ENCODE measurements around the gene HOXA3. TPM values are rescaled to one million over a fixed set of nuclear protein-coding genes. Genes with fewer than 3 reads are reported as not detected.

The HOXA3 gene
- total and polyA plus RNA-seq, 7 donors: 0.65 to 5.6 (median 3.3) TPM

DNA sequence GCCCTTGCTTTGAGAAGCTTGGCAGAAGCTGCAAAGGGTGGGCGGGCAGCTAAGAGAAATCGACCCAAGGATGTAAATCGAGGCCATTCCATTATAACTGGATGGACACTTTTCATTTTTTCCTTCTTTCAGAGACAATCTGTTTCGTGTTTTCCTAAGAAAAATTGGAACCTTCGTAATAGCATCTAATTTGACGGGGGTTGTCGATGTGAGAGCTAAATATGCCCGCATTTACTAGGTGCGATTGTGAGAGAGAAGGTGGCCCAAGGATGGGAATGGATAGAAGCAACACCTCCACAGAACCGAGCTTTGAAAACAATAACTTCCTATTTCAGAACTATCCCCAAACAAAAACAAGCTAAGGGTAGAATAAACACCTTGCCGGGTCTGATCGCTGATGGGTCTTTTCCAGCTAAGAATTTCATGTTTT lies 21.0 kb downstream of the HOXA3 start:
- Histone ChIP-seq H3K27ac (peak overlapping the region; percentile 94), H3K9me3 (no peaks in the 10 kb centered on the region), H3K4me3 (peak overlapping the region; percentile 92), H3K4me1 (peaks cover 70% of the 10 kb centered on the region), H3K27me3 (ENCODE audit: insufficient read depth in 3 of 3, low read length in 2 of 3) (no peaks in the 10 kb centered on the region), H3K36me3 (ENCODE audit: insufficient read depth in 1 of 2, low read depth in 1 of 2) (no peaks in the 10 kb centered on the region)
- WGBS, 3 donors: 47 to 51% (median 50%) methylated on average over 12 of the region's 12 CpGs
- TF ChIP-seq, protein P1, sequence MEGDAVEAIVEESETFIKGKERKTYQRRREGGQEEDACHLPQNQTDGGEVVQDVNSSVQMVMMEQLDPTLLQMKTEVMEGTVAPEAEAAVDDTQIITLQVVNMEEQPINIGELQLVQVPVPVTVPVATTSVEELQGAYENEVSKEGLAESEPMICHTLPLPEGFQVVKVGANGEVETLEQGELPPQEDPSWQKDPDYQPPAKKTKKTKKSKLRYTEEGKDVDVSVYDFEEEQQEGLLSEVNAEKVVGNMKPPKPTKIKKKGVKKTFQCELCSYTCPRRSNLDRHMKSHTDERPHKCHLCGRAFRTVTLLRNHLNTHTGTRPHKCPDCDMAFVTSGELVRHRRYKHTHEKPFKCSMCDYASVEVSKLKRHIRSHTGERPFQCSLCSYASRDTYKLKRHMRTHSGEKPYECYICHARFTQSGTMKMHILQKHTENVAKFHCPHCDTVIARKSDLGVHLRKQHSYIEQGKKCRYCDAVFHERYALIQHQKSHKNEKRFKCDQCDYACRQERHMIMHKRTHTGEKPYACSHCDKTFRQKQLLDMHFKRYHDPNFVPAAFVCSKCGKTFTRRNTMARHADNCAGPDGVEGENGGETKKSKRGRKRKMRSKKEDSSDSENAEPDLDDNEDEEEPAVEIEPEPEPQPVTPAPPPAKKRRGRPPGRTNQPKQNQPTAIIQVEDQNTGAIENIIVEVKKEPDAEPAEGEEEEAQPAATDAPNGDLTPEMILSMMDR (IDR thresholded peaks at IDR 0.05): no peak
- ATAC-seq (no peak), DNase-seq (no peak)
- intact Hi-C loops (cut with DNase I): loop anchor here in 1 of 2 donors (1.0 kb wide), 1 partner anchor 267 kb away; the partner anchor contains the start of gene SKAP2

DNA sequence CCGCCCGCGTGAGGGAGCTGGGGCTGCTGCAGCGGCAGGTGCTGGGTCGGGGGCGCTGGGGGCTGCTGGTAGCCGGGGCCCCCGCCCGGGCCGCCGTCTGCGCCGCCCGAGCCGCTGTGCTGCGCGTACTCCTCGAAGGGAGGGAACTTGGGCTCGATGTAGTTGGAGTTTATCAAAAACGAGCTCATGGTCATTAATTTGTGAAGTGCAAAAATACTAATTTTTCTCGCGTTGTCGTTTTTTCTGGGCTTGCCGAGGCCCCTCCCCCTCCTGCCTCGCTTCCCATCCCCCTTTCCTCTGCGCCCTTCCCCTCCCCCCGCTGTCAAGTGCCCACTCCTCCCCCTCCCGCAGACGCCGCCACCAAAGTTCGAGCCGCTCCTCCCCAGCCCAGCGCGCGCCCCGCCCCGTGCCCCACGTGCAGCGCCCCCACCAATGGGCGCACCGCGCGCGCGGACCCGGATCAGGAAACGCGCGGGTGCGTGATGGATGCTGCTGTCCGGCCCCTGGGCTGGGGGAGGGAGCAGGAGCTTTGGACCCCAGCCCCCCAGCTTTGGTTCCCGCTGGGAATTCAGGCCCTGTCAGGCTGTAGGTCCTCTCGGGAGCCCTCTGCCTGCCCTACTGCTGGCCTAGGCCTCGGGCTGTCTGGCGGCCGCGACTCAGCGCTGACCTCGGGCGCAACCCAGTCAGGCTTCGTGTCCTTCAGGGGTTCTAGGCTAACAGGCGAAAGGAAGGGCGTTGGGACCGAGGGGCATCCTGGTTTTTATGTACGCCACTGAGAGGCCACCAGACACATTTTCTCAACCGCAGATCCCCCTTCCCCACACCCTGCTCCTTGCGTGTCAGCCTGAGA lies 21.6 kb downstream of the HOXA3 start, which contains the start of gene HOXA4:
Gene HOXA4 (minus strand): TSS at position 218 of the 850 bp plus-strand sequence. CDS start 24 bp downstream, at position 194.
- Histone ChIP-seq H3K36me3 (ENCODE audit: insufficient read depth in 1 of 2, low read depth in 1 of 2) (no peaks in the 10 kb centered on the region), H3K27ac (peak within 1 kb of the TSS; percentile 94), H3K4me3 (peak within 1 kb of the TSS; percentile 92), H3K9me3 (no peaks in the 10 kb centered on the region), H3K4me1 (peaks cover 71% of the 10 kb centered on the region), H3K27me3 (ENCODE audit: insufficient read depth in 3 of 3, low read length in 2 of 3) (no peaks in the 10 kb centered on the region)
- WGBS, 3 donors: 1 to 6% (median 3%) methylated on average over 42 to 67 of the region's 67 CpGs
- TF ChIP-seq, protein P1 (IDR thresholded peaks at IDR 0.05): no peak
- DNase-seq (peak; percentile 96 to 97), ATAC-seq (peak; percentile 93 to 97 (median 94))
- intact Hi-C loops (cut with DNase I): loop anchor here in 1 of 2 donors (1.0 kb wide), 1 partner anchor 266 kb away; the partner anchor contains the start of gene SKAP2

DNA sequence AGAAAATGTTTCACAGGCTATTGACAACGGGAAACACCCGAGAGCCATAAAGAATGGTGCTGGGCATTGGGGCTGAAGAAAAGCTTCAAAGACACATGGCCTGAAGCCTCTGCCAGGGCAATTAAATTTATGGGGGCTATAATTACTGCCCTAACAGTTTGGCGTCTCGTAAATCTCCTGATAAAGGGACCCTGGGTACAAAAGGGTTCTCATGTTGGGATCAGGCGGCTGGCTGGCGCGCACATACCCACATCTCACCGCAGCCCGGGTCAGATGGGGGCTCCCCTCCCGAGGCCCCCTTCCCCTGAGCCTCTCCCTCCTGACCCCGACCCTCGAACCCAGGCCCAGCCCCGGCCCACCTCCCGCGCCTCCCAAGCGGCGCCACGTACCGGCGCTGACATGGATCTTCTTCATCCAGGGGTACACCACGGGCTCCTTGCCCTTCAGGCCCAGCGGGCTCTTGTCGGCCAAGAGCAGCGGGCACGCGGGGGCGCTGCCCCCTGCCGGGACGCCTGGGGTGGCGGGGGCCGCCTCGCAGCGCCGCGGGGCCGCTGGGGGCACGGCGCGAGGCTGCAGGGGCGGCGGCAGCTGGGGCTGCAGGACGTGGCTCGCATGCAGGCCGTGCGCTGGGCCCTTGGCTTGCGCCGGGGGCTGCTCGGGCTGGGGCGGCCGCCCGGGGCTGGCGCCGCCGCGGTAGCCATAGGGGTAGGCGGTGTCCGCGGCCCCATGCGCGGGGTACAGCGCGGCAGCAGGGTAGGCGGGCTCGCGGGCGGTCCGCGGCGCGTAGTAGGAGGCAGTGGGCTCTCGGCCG lies 22.4 kb downstream of the HOXA3 start:
- H3K27ac ChIP-seq: peak overlapping the region; percentile 94

More for the DNA sequence above, 22.4 kb downstream of the HOXA3 start:
- Histone ChIP-seq H3K4me3 (peak overlapping the region; percentile 92), H3K27me3 (ENCODE audit: insufficient read depth in 3 of 3, low read length in 2 of 3) (no peaks in the 10 kb centered on the region), H3K9me3 (no peaks in the 10 kb centered on the region), H3K4me1 (peaks cover 76% of the 10 kb centered on the region), H3K36me3 (ENCODE audit: insufficient read depth in 1 of 2, low read depth in 1 of 2) (peaks cover 0 to 3% of the 10 kb centered on the region in 2 donors)
- TF ChIP-seq, protein P1 (IDR thresholded peaks at IDR 0.05): peak; percentile 42
- DNase-seq: peak; percentile 59 to 82
- intact Hi-C loops (cut with DNase I): no loop called here
- peak; percentile 38 to 72 (median 66) for ATAC-seq
- 5 to 8% (median 6%) methylated on average over 47 to 72 of the region's 72 CpGs for WGBS, 3 donors

Measured in psoas muscle (tissue), 8 donors.